Activated CD8-positive, alpha-beta memory T cell treated with anti-CD3 and anti-CD28 coated beads, Interleukin-2, amount 50 U/mL, for 1 hour (primary cell): ENCODE results near the gene TRIM4.

Source experiments
- DNase-seq: peaks from one replicate; pipeline ENCODE4 v3.0.0-alpha.2; 2020; ENCODE audit errors: extremely low read depth

TRIM4 gene

GRCh38 chr7:99843808-99844207, 75.5 kb downstream of the TRIM4 start:
- DNase-seq: no peak

- no peak for DNase-seq
Measured at GRCh38 chr7:99842926-99843325, 76.4 kb downstream of the TRIM4 start.
